A673 (cell line): ENCODE data around the gene MAP7D2. TPM values are rescaled to one million over a fixed set of nuclear protein-coding genes. Genes with fewer than 3 reads are reported as not detected.

ENCODE experiments used
- BruUV-seq: library from RNA; stranded (reverse); fragments of 400-500 nt; replicated peaks from 2 replicates; lab custom pipeline; 2021; lab: Mats Ljungman, UMichigan
- CTCF ChIA-PET: fragments of 300-600 bp; sonication (Branson Sonifier 250); formaldehyde crosslinking; loops from one replicate; lab custom pipeline; 2022; ENCODE audit warnings: antibody characterized with exemption; lab: Charles Lee
- POLR2A ChIA-PET: fragments of 300-600 bp; sonication (Branson Sonifier 250); formaldehyde crosslinking; loops from one replicate; lab custom pipeline; 2022; ENCODE audit warnings: antibody characterized with exemption; ENCODE audit not compliant: low non-redundant PET; lab: Charles Lee
- DNase-seq: peaks from one replicate; pipeline ENCODE4 v3.0.0-alpha.2; 2015; ENCODE audit warnings: low spot score
- H3K27ac ChIP-seq: fragments of 200-600 bp; sonication (generic); 2 replicates; pipeline ENCODE4 v1.5.1; 2016; ENCODE audit warnings: mixed run types, low read depth, mild to moderate bottlenecking, mixed read lengths, antibody characterized with exemption, low read length; ENCODE audit not compliant: poor library complexity, severe bottlenecking
- H3K27me3 ChIP-seq: fragments of 200-600 bp; sonication (generic); replicated peaks from 2 replicates; pipeline ENCODE4 v1.6.1; 2017; ENCODE audit warnings: mixed run types, low read depth, mild to moderate bottlenecking, mixed read lengths, antibody characterized with exemption, low read length; ENCODE audit not compliant: insufficient read depth, poor library complexity
- H3K36me3 ChIP-seq: fragments of 200-600 bp; sonication (generic); 2 replicates; pipeline ENCODE4 v1.6.1; 2016; ENCODE audit warnings: mixed run types, mild to moderate bottlenecking, mixed read lengths, antibody characterized with exemption, low read length; ENCODE audit not compliant: insufficient read depth, poor library complexity, severe bottlenecking
- H3K4me1 ChIP-seq: fragments of 200-600 bp; sonication (generic); 2 replicates; pipeline ENCODE4 v1.6.1; 2017; ENCODE audit warnings: mixed run types, mild to moderate bottlenecking, mixed read lengths, antibody characterized with exemption, low read length; ENCODE audit not compliant: insufficient read depth, poor library complexity, severe bottlenecking
- H3K4me3 ChIP-seq: fragments of 200-600 bp; sonication (generic); 2 replicates; pipeline ENCODE4 v1.5.1; 2016; ENCODE audit warnings: low read depth, mixed run types, mild to moderate bottlenecking, mixed read lengths, low read length; ENCODE audit not compliant: poor library complexity, severe bottlenecking
- H3K9me3 ChIP-seq: fragments of 200-600 bp; sonication (generic); 2 replicates; pipeline ENCODE4 v1.6.1; 2016; ENCODE audit warnings: mixed run types, low read depth, mild to moderate bottlenecking, mixed read lengths, antibody characterized with exemption, low read length; ENCODE audit not compliant: poor library complexity, severe bottlenecking
- CTCF ChIP-seq: fragments of 300-800, 200-600 bp; sonication (generic); conservative IDR thresholded peaks from 2 replicates; pipeline ENCODE4 v1.5.1; 2017; ENCODE audit warnings: low read depth, mild to moderate bottlenecking, antibody characterized with exemption, low read length, moderate library complexity, mixed read lengths
- EZH2 ChIP-seq: fragments of 200-600 bp; sonication (generic); IDR thresholded peaks from 2 replicates; pipeline ENCODE4 v1.6.1; 2017; ENCODE audit warnings: borderline replicate concordance, low read depth, mild to moderate bottlenecking, mixed read lengths, antibody characterized with exemption, low read length; ENCODE audit not compliant: poor library complexity, severe bottlenecking
- intact Hi-C: fragments of 100-400 bp; cut with micrococcal nuclease; formaldehyde crosslinking; loops from one replicate; pipeline ENCODE4 v1.10.0; 2022; ENCODE audit not compliant: unreplicated experiment
- total RNA-seq: library from RNA; stranded (reverse); gene quantifications from 2 replicates; pipeline ENCODE4 v1.2.3, GENCODE V29; 2021

MAP7D2 gene
- total RNA-seq, 1 experiment from 2014 or later = 1.2 TPM

GRCh38 chrX:20056704-20057103 is 60.0 kb downstream of the MAP7D2 start:
- H3K27ac ChIP-seq = no peak overlapping the region
- BruUV-seq = no TSS peak
- no peak for DNase-seq
- no peaks in the 10 kb centered on the region for H3K36me3 ChIP-seq
- ChIA-PET CTCF (no interaction called here), POLR2A (no interaction called here)
- no peaks in the 10 kb centered on the region for H3K9me3 ChIP-seq
- no peak overlapping the region for H3K4me3 ChIP-seq
- no peaks in the 10 kb centered on the region for H3K4me1 ChIP-seq
- intact Hi-C loops = no loop called here
- no peaks in the 10 kb centered on the region for H3K27me3 ChIP-seq
- no peak for TF ChIP-seq EZH2

- intact Hi-C loops = no loop called here
These were observed 63.2 kb downstream of the MAP7D2 start for GRCh38 chrX:20053537-20053936.

GRCh38 chrX:20046864-20047263 is 69.8 kb downstream of the MAP7D2 start:
- intact Hi-C loops = no loop called here
- no peaks in the 10 kb centered on the region for H3K9me3 ChIP-seq
- no peaks in the 10 kb centered on the region for H3K4me1 ChIP-seq
- H3K27ac ChIP-seq = no peak overlapping the region
- BruUV-seq = no TSS peak
- CTCF ChIA-PET = no interaction called here
- no peak for TF ChIP-seq EZH2
- no peak for TF ChIP-seq CTCF
- no peak overlapping the region for H3K4me3 ChIP-seq
- no peak for DNase-seq
- H3K36me3 ChIP-seq = no peaks in the 10 kb centered on the region
- POLR2A ChIA-PET = no interaction called here
- H3K27me3 ChIP-seq = no peaks in the 10 kb centered on the region

More at GRCh38 chrX:20053537-20053936, 63.2 kb downstream of the MAP7D2 start:
- TF ChIP-seq EZH2 (no peak), CTCF (no peak)
- Histone ChIP-seq H3K4me3 (no peak overlapping the region), H3K27me3 (no peaks in the 10 kb centered on the region), H3K9me3 (no peaks in the 10 kb centered on the region), H3K36me3 (no peaks in the 10 kb centered on the region), H3K27ac (no peak overlapping the region), H3K4me1 (no peaks in the 10 kb centered on the region)
- no peak for DNase-seq
- ChIA-PET CTCF (no interaction called here), POLR2A (no interaction called here)
- no TSS peak for BruUV-seq

- Histone ChIP-seq H3K36me3 (no peaks in the 10 kb centered on the region), H3K27me3 (no peaks in the 10 kb centered on the region), H3K27ac (no peak overlapping the region), H3K9me3 (no peaks in the 10 kb centered on the region), H3K4me1 (no peaks in the 10 kb centered on the region), H3K4me3 (no peak overlapping the region)
- no TSS peak for BruUV-seq
- intact Hi-C loops = no loop called here
- CTCF ChIA-PET = no interaction called here
- no peak for DNase-seq
- POLR2A ChIA-PET = no interaction called here
- TF ChIP-seq CTCF = no peak
- TF ChIP-seq EZH2 = no peak
These were observed 70.5 kb downstream of the MAP7D2 start for GRCh38 chrX:20046223-20046622.
